H1 (cell line): ENCODE results near the gene ABCG1. TPM values are rescaled to one million over a fixed set of nuclear protein-coding genes. Genes with fewer than 3 reads are reported as not detected.

Experiments used
- CTCF ChIA-PET: fragments of 300-600 bp; sonication (Branson Sonifier 250); formaldehyde crosslinking; loops from one replicate; lab custom pipeline; 2021; ENCODE audit not compliant: partially characterized antibody; lab: Charles Lee
- POLR2A ChIA-PET: fragments of 300-600 bp; sonication (Branson Sonifier 250); formaldehyde crosslinking; loops from one replicate; lab custom pipeline; 2021; ENCODE audit warnings: inconsistent platforms; ENCODE audit not compliant: partially characterized antibody; lab: Charles Lee
- DNase-seq, 2 experiments: peaks; one replicate each; pipeline versions ENCODE4 v3.0.0 to v3.0.0-alpha.2; 2010 to 2022; ENCODE audit warnings: low spot score in 2 of 2, low read depth in 1 of 2, mixed read lengths in 1 of 2
- FAIRE-seq: peaks from 2 replicates; lab custom pipeline; 2011; peaks lifted over from hg19 to GRCh38; lab: Jason Lieb, UNC
- H2AFZ ChIP-seq: 2 replicates; pipeline ENCODE4 v1.8.1; 2012; ENCODE audit warnings: low read length, inconsistent platforms
- H2AK5ac ChIP-seq: 2 replicates; pipeline ENCODE4 v1.6.1; 2013; ENCODE audit warnings: low read depth, low read length
- H2BK120ac ChIP-seq: replicated peaks from 2 replicates; pipeline ENCODE3; 2013; ENCODE audit warnings: low read depth, low read length, inconsistent platforms
- H2BK12ac ChIP-seq: 2 replicates; pipeline ENCODE4 v1.6.1; 2013; ENCODE audit warnings: low read depth, low read length
- H2BK15ac ChIP-seq: 2 replicates; pipeline ENCODE4 v1.6.1; 2013; ENCODE audit warnings: low read length
- H2BK20ac ChIP-seq: 2 replicates; pipeline ENCODE4 v1.6.1; 2013; ENCODE audit warnings: low read length
- H2BK5ac ChIP-seq: 2 replicates; pipeline ENCODE4 v1.6.1; 2013; ENCODE audit warnings: low read depth, low read length
- H3K14ac ChIP-seq: 2 replicates; pipeline ENCODE4 v1.6.1; 2013; ENCODE audit warnings: inconsistent platforms; ENCODE audit not compliant: insufficient read length
- H3K18ac ChIP-seq: 2 replicates; pipeline ENCODE4 v1.6.1; 2013; ENCODE audit warnings: low read length; ENCODE audit errors: extremely low read depth
- H3K23ac ChIP-seq: 2 replicates; pipeline ENCODE4 v1.6.1; 2013; ENCODE audit warnings: inconsistent platforms; ENCODE audit not compliant: insufficient read length
- H3K23me2 ChIP-seq: 2 replicates; pipeline ENCODE4 v1.6.1; 2013; ENCODE audit warnings: low read depth, low read length
- H3K27ac ChIP-seq: 2 replicates; pipeline ENCODE4 v1.6.1; 2011; ENCODE audit warnings: low read depth, low read length, inconsistent platforms
- H3K27me3 ChIP-seq, 4 experiments: replicated peaks in 1 of 4; 1 replicate in 1 of 4; 2 replicates in 3 of 4; pipeline versions ENCODE4 v1.6.1 to v1.8.1; 2011 to 2013; ENCODE audit warnings: low read length in 3 of 4, mild to moderate bottlenecking in 3 of 4, inconsistent platforms in 2 of 4, mixed read lengths in 2 of 4, moderate library complexity in 1 of 4; ENCODE audit not compliant: control insufficient read depth in 3 of 4, insufficient read depth in 3 of 4; ENCODE audit errors: extremely low read depth in 1 of 4
- H3K36me3 ChIP-seq, 4 experiments: 2 replicates each; pipeline versions ENCODE4 v1.6.1 to v1.8.1; 2011 to 2013; ENCODE audit warnings: mild to moderate bottlenecking in 4 of 4, low read length in 3 of 4, moderate library complexity in 2 of 4, control low read depth in 1 of 4, inconsistent platforms in 1 of 4; ENCODE audit not compliant: insufficient read depth in 4 of 4, control insufficient read depth in 2 of 4
- H3K4ac ChIP-seq: replicated peaks from 2 replicates; pipeline ENCODE3; 2013; ENCODE audit warnings: low read length, low read depth, mixed read lengths, inconsistent platforms; ENCODE audit not compliant: insufficient read length
- H3K4me1 ChIP-seq, 4 experiments: replicated peaks in 1 of 4; 1 replicate in 1 of 4; 2 replicates in 3 of 4; pipeline versions ENCODE4 v1.6.1 to v1.8.1; 2011 to 2013; ENCODE audit warnings: low read length in 3 of 4, inconsistent platforms in 2 of 4, mixed read lengths in 1 of 4; ENCODE audit not compliant: insufficient read depth in 4 of 4, control insufficient read depth in 3 of 4
- H3K4me2 ChIP-seq, 2 experiments: 2 replicates each; pipeline versions ENCODE4 v1.6.1 to v1.8.1; 2011 to 2013; ENCODE audit warnings: low read depth in 2 of 2, low read length in 2 of 2, control low read depth in 1 of 2, inconsistent platforms in 1 of 2, mild to moderate bottlenecking in 1 of 2; ENCODE audit not compliant: insufficient read depth in 1 of 2
- H3K4me3 ChIP-seq, 4 experiments: fragments of 200-600, 300-600 bp in 1 of 4; sonication (generic), shearing (Covaris generic), sonication (Bioruptor Twin) in 1 of 4; 2 replicates each; pipeline versions ENCODE4 v1.5.1 to v1.8.1; 2011 to 2016; ENCODE audit warnings: low read length in 4 of 4, low read depth in 3 of 4, control low read depth in 2 of 4, inconsistent platforms in 2 of 4, mild to moderate bottlenecking in 2 of 4, mixed read lengths in 1 of 4, moderate library complexity in 1 of 4; ENCODE audit not compliant: insufficient read depth in 2 of 4; ENCODE audit errors: extremely low read depth in 1 of 4
- H3K56ac ChIP-seq: replicated peaks from 2 replicates; pipeline ENCODE3; 2013; ENCODE audit warnings: low read depth, mild to moderate bottlenecking, mixed read lengths, low read length, inconsistent platforms; ENCODE audit not compliant: insufficient read length
- H3K79me1 ChIP-seq: 2 replicates; pipeline ENCODE4 v1.6.1; 2013; ENCODE audit warnings: low read depth, low read length, control low read depth
- H3K79me2 ChIP-seq, 2 experiments: 2 replicates each; pipeline versions ENCODE4 v1.6.1 to v1.8.1; 2012 to 2013; ENCODE audit warnings: low read length in 2 of 2, mild to moderate bottlenecking in 2 of 2, inconsistent platforms in 1 of 2; ENCODE audit not compliant: insufficient read depth in 2 of 2, control insufficient read depth in 1 of 2
- H3K9ac ChIP-seq, 4 experiments: replicated peaks in 1 of 4; 1 replicate in 1 of 4; 2 replicates in 3 of 4; pipeline versions ENCODE4 v1.6.1 to v1.8.1; 2011 to 2013; ENCODE audit warnings: low read depth in 3 of 4, low read length in 3 of 4, control low read depth in 2 of 4, mild to moderate bottlenecking in 2 of 4, moderate library complexity in 2 of 4, inconsistent platforms in 1 of 4; ENCODE audit errors: extremely low read depth in 1 of 4
- H3K9me3 ChIP-seq, 2 experiments: 2 replicates each; pipeline versions ENCODE4 v1.6.1 to v1.8.1; 2012 to 2013; ENCODE audit warnings: mild to moderate bottlenecking in 2 of 2, moderate library complexity in 2 of 2, control low read depth in 1 of 2, inconsistent platforms in 1 of 2, low read depth in 1 of 2, low read length in 1 of 2, mixed read lengths in 1 of 2; ENCODE audit not compliant: insufficient read depth in 2 of 2
- H4K20me1 ChIP-seq, 2 experiments: replicated peaks in 1 of 2; 2 replicates each; pipeline versions ENCODE3 to v1.8.1; 2011 to 2013; ENCODE audit warnings: inconsistent platforms in 2 of 2, low read length in 2 of 2, mild to moderate bottlenecking in 1 of 2; ENCODE audit not compliant: insufficient read depth in 2 of 2, control insufficient read depth in 1 of 2
- H4K5ac ChIP-seq: 2 replicates; pipeline ENCODE4 v1.6.1; 2013; ENCODE audit warnings: low read length, low read depth, mixed read lengths, inconsistent platforms; ENCODE audit not compliant: insufficient read length
- H4K8ac ChIP-seq: 2 replicates; pipeline ENCODE4 v1.8.0; 2013; ENCODE audit warnings: mild to moderate bottlenecking, moderate library complexity, low read length, inconsistent platforms; ENCODE audit not compliant: insufficient read depth; ENCODE audit errors: extremely low read depth
- H4K91ac ChIP-seq: replicated peaks from 2 replicates; pipeline ENCODE3; 2013; ENCODE audit warnings: low read length, mixed read lengths, inconsistent platforms; ENCODE audit not compliant: insufficient read length
- ASH2L ChIP-seq: fragments of 200-600, 300-600 bp; sonication (generic); IDR thresholded peaks from one replicate; pipeline ENCODE4 v1.7.1; 2017; ENCODE audit warnings: low read length
- CBX5 ChIP-seq: fragments of 300-800, 300-1000 bp; sonication (generic); IDR thresholded peaks from 2 replicates; pipeline ENCODE4 v1.7.1; 2016; ENCODE audit warnings: antibody characterized with exemption, low read length, low read depth
- CBX8 ChIP-seq: fragments of 300-800, 300-1000 bp; sonication (generic); IDR thresholded peaks from 2 replicates; pipeline ENCODE4 v1.7.1; 2016; ENCODE audit warnings: low read depth, low read length, borderline replicate concordance
- CHD2 ChIP-seq: IDR thresholded peaks from 2 replicates; pipeline ENCODE4 v1.6.1; 2012; ENCODE audit warnings: low read length, improper control_type of control experiment
- CREB1 ChIP-seq: IDR thresholded peaks from 2 replicates; pipeline ENCODE4 v1.6.1; 2012; ENCODE audit warnings: inconsistent platforms
- HDAC6 ChIP-seq: IDR thresholded peaks from one replicate; pipeline ENCODE4 v1.7.1; 2012; ENCODE audit warnings: low read depth, mild to moderate bottlenecking, inconsistent platforms, low read length, moderate library complexity
- NANOG ChIP-seq: IDR thresholded peaks from 2 replicates; pipeline ENCODE4 v1.6.1; 2011; ENCODE audit warnings: low read length, low read depth, mild to moderate bottlenecking, inconsistent platforms; ENCODE audit not compliant: insufficient read depth, poor library complexity, severe bottlenecking
- NRF1 ChIP-seq: IDR thresholded peaks from 2 replicates; pipeline ENCODE4 v1.6.1; 2011; ENCODE audit warnings: mild to moderate bottlenecking, low read depth, low read length, improper control_type of control experiment
- POLR2AphosphoS5 ChIP-seq: IDR thresholded peaks from 2 replicates; pipeline ENCODE4 v1.6.1; 2011; ENCODE audit warnings: low read depth, low read length
- RBBP5 ChIP-seq: IDR thresholded peaks from 2 replicates; pipeline ENCODE4 v1.7.1; 2012; ENCODE audit warnings: low read depth, mild to moderate bottlenecking, inconsistent platforms, low read length, moderate library complexity, borderline replicate concordance
- RFX5 ChIP-seq: IDR thresholded peaks from 2 replicates; pipeline ENCODE4 v1.6.1; 2011; ENCODE audit warnings: low read depth, low read length, improper control_type of control experiment, borderline replicate concordance
- SAP30 ChIP-seq: fragments of 300-600 bp; sonication (generic); IDR thresholded peaks from 2 replicates; pipeline ENCODE4 v1.7.1; 2012; ENCODE audit warnings: low read length, moderate library complexity, mild to moderate bottlenecking, inconsistent platforms; ENCODE audit not compliant: insufficient read depth, insufficient replicate concordance
- SIN3A ChIP-seq, 2 experiments: IDR thresholded peaks in 1 of 2; conservative IDR thresholded peaks in 1 of 2; 2 replicates each; pipeline ENCODE4 v1.6.1; 2011 to 2012; ENCODE audit warnings: low read length in 2 of 2, improper control_type of control experiment in 1 of 2, low read depth in 1 of 2, mild to moderate bottlenecking in 1 of 2
- SP4 ChIP-seq: IDR thresholded peaks from 2 replicates; pipeline ENCODE4 v1.6.1; 2012; ENCODE audit warnings: low read length, inconsistent platforms
- SUZ12 ChIP-seq: fragments of 200-600 bp; sonication (generic); IDR thresholded peaks from 2 replicates; pipeline ENCODE4 v1.6.1; 2012; ENCODE audit warnings: mild to moderate bottlenecking, inconsistent platforms, low read length, moderate library complexity, mixed read lengths
- WGBS, 2 experiments: shearing (Covaris generic) in 1 of 2; methylation state at CpG; one replicate each; pipeline versions ENCODE4 v1.1.6 to v1.1.7; 2013 to 2015; ENCODE audit warnings: low lambda C conversion rate in 2 of 2, mixed read lengths in 2 of 2, inconsistent platforms in 1 of 2, low coverage in 1 of 2, missing lambda C conversion rate in 1 of 2; ENCODE audit not compliant: insufficient replicate concordance in 2 of 2, insufficient coverage in 1 of 2, insufficient read length in 1 of 2; ENCODE audit errors: extremely low coverage in 1 of 2, missing lambda C conversion rate in 1 of 2; 5-methylcytosine and 5-hydroxymethylcytosine counted together
- polyA plus RNA-seq, 7 experiments: library from polyadenylated mRNA; depleted of rRNA in 3 of 7; stranded (reverse) in 5 of 7; unstranded in 2 of 7; fragments of >200 nt in 5 of 7; fragments of 200-250 nt in 2 of 7; gene quantifications; 1 replicate in 5 of 7; 2 replicates in 1 of 7; 4 replicates in 1 of 7; pipeline versions ENCODE4 v1.2.1 to v1.2.3, GENCODE V29; 2011 to 2013; ENCODE audit warnings: missing spikeins in 2 of 7, mixed read lengths in 2 of 7
- total RNA-seq: library from RNA; stranded (reverse); fragmentation: NEBNext Ultra II Directional; extraction: Animal tissue kit (Norgen Biotek cat#: 25700); gene quantifications from 2 replicates; pipeline ENCODE4 v1.2.1, GENCODE V29; 2021

Gene ABCG1
- total and polyA plus RNA-seq, 2 of the 8 experiments (the other 6 are each of a cell fraction or from before 2014, with no cell fraction given) = 2.1 to 4.0 TPM

- no peaks in the 10 kb centered on the region for H3K79me1 ChIP-seq
- peaks cover 0 to 9% (median 5%) of the 10 kb centered on the region in 4 experiments; a peak in 4 of 7 replicates for H3K4me1 ChIP-seq
- 95% methylated on average over 7 of the region's 7 CpGs; no CpG with 5 or more reads in 1 of the 2 experiments for WGBS, 2 experiments
- H3K4ac ChIP-seq = no peak overlapping the region
- CTCF ChIA-PET = interaction anchor here (0.8 to 2.0 kb wide), 4 partner anchors 15 to 112 kb away, joined by 3 to 7 read pairs (median 3); no protein-coding TSS in a partner anchor
- POLR2A ChIA-PET = interaction anchor here (1.0 to 1.4 kb wide), 2 partner anchors 9 kb away, joined by 3 to 6 read pairs; no protein-coding TSS in a partner anchor
- FAIRE-seq = no peak
- no peak overlapping the region for H4K8ac ChIP-seq
- no peak overlapping the region for H2BK12ac ChIP-seq
- no peak overlapping the region for H2BK20ac ChIP-seq
- H3K36me3 ChIP-seq = no peaks in the 10 kb centered on the region
- H3K9me3 ChIP-seq = no peaks in the 10 kb centered on the region
- no peak overlapping the region for H3K9ac ChIP-seq
- H3K23me2 ChIP-seq = no peaks in the 10 kb centered on the region
- TF ChIP-seq POLR2AphosphoS5 = no peak
- no peak for TF ChIP-seq SAP30
- TF ChIP-seq CREB1 = no peak
- TF ChIP-seq SUZ12 = no peak
- TF ChIP-seq CBX5 = no peak
- no peak for TF ChIP-seq NANOG
- no peak for TF ChIP-seq SP4
- TF ChIP-seq RFX5 = no peak
- TF ChIP-seq HDAC6 = no peak
- no peak for TF ChIP-seq SIN3A (conservative IDR thresholded peaks at IDR 0.05 in 1 of 2, IDR thresholded peaks at IDR 0.05 in 1 of 2; ENCODE audit: low read depth in 1 of 2, low read length in 2 of 2)
- no peak for TF ChIP-seq CHD2
- TF ChIP-seq CBX8 = no peak
- no peak for TF ChIP-seq NRF1
- TF ChIP-seq RBBP5 = no peak
- no peak for TF ChIP-seq ASH2L
- no peak overlapping the region for H2AFZ ChIP-seq
- H3K27ac ChIP-seq = no peak overlapping the region
- H3K4me2 ChIP-seq = no peak overlapping the region
- no peak overlapping the region for H3K14ac ChIP-seq
- peaks cover 0 to 2% of the 10 kb centered on the region in 2 experiments for H4K20me1 ChIP-seq
- H2BK5ac ChIP-seq = no peak overlapping the region
- no peak overlapping the region for H3K23ac ChIP-seq
- peaks cover 0 to 7% (median 4%) of the 10 kb centered on the region in 4 experiments; a peak in 4 of 7 replicates for H3K27me3 ChIP-seq
- no peaks in the 10 kb centered on the region for H3K79me2 ChIP-seq
- H4K5ac ChIP-seq = no peak overlapping the region
- no peak overlapping the region for H3K4me3 ChIP-seq
- no peak overlapping the region for H4K91ac ChIP-seq
- no peak for DNase-seq
- no peak overlapping the region for H2AK5ac ChIP-seq
- no peak overlapping the region for H2BK120ac ChIP-seq
- H3K56ac ChIP-seq = no peak overlapping the region
- H3K18ac ChIP-seq = no peak overlapping the region
- no peak overlapping the region for H2BK15ac ChIP-seq
These were observed 10.7 kb downstream of the ABCG1 start for GRCh38 chr21:42229676-42230075.
